GM12878 (cell line): Measurements from ENCODE around the gene RHAG.
"Not testable (repeated sequence)": the region's sequence is repeated elsewhere in the genome, so short reads cannot be mapped to it uniquely, and the experiment has no call there.

Source experiments
- CBX5 ChIP-seq: sonication (generic); IDR thresholded peaks from 2 replicates; pipeline ENCODE4 v1.6.1; 2016; ENCODE audit warnings: low read depth, moderate library complexity, mild to moderate bottlenecking, inconsistent platforms
- CTCF ChIP-seq, 3 experiments: IDR thresholded peaks in 2 of 3; conservative IDR thresholded peaks in 1 of 3; 2 replicates each; pipeline ENCODE4 v1.5.1; 2011; ENCODE audit warnings: low read depth in 3 of 3, low read length in 3 of 3, mild to moderate bottlenecking in 3 of 3, control low read depth in 2 of 3, moderate library complexity in 2 of 3, inconsistent platforms in 1 of 3, mixed read lengths in 1 of 3; ENCODE audit not compliant: control insufficient read depth in 2 of 3, insufficient read depth in 1 of 3; ENCODE audit errors: extremely low read depth in 1 of 3
- NRF1 ChIP-seq: conservative IDR thresholded peaks from 2 replicates; pipeline ENCODE4 v1.6.1; 2011; ENCODE audit warnings: mild to moderate bottlenecking, low read depth, low read length, improper control_type of control experiment
- SRF ChIP-seq, 2 experiments: IDR thresholded peaks; 2 replicates each; pipeline ENCODE4 v1.6.1; 2011; ENCODE audit warnings: low read depth in 2 of 2, low read length in 2 of 2, mild to moderate bottlenecking in 1 of 2, moderate library complexity in 1 of 2
- TCF12 ChIP-seq: IDR thresholded peaks from 2 replicates; pipeline ENCODE4 v1.6.1; 2011; ENCODE audit warnings: low read depth, mild to moderate bottlenecking, low read length
- ZNF207 ChIP-seq: fragments of 450-650 bp; IDR thresholded peaks from 2 replicates; pipeline ENCODE4 v1.6.1; 2014; ENCODE audit warnings: antibody characterized with exemption, mild to moderate bottlenecking, borderline replicate concordance

DNA sequence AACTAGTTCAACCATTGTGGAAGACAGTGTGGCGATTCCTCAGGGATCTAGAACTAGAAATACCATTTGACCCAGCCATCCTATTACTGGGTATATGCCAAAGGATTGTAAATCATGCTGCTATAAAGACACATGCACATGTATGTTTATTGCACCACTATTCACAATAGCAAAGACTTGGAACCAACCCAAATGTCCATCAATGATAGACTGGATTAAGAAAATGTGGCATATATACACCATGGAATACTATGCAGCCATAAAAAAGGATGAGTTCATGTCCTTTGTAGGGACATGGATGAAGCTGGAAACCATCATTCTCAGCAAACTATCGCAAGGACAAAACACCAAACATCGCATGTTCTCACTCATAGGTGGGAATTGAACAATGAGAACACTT is 32.6 kb downstream of the RHAG start:
- not testable (repeated sequence) for TF ChIP-seq NRF1; CTCF (IDR thresholded peaks at IDR 0.05 in 2 of 3, conservative IDR thresholded peaks at IDR 0.05 in 1 of 3; ENCODE audit: control insufficient read depth in 2 of 3, extremely low read depth in 1 of 3, insufficient read depth in 1 of 3, low read depth in 3 of 3, low read length in 3 of 3); TCF12; ZNF207; SRF (IDR thresholded peaks at IDR 0.05; ENCODE audit: low read depth in 2 of 2, low read length in 2 of 2); CBX5
